Fibroblast of lung (primary cell): ENCODE data around the gene SON. TPM values are rescaled to one million over a fixed set of nuclear protein-coding genes. Genes with fewer than 3 reads are reported as not detected.

Experiments
- DNase-seq, 2 donors: peaks; one replicate each; pipeline versions ENCODE4 v3.0.0 to v3.0.0-alpha.2; 2010; ENCODE audit warnings: low read depth in 2 of 2
- H2AFZ ChIP-seq: 2 replicates; pipeline ENCODE4 v1.5.1; 2012; ENCODE audit warnings: low read length, control low read depth, inconsistent platforms
- H3K27ac ChIP-seq: 2 replicates; pipeline ENCODE4 v1.5.1; 2011; ENCODE audit warnings: low read length, control low read depth; ENCODE audit not compliant: insufficient read depth
- H3K27me3 ChIP-seq: 2 replicates; pipeline ENCODE4 v1.5.1; 2011; ENCODE audit warnings: mild to moderate bottlenecking, low read length; ENCODE audit not compliant: control insufficient read depth, insufficient read depth
- H3K36me3 ChIP-seq: 2 replicates; pipeline ENCODE4 v1.5.1; 2011; ENCODE audit warnings: low read length; ENCODE audit not compliant: control insufficient read depth, insufficient read depth
- H3K4me1 ChIP-seq: 2 replicates; pipeline ENCODE4 v1.5.1; 2011; ENCODE audit warnings: low read length; ENCODE audit not compliant: control insufficient read depth, insufficient read depth; ENCODE audit errors: extremely low read depth
- H3K4me2 ChIP-seq: 2 replicates; pipeline ENCODE4 v1.5.1; 2011; ENCODE audit warnings: low read length, control low read depth; ENCODE audit not compliant: insufficient read depth; ENCODE audit errors: extremely low read depth
- H3K4me3 ChIP-seq, 4 experiments: fragments of 200-600 bp in 1 of 4; sonication (generic) in 1 of 4; replicated peaks in 1 of 4; 2 replicates each; pipeline ENCODE4 v1.5.1; 2011 to 2016; ENCODE audit warnings: low read length in 4 of 4, low read depth in 3 of 4, mild to moderate bottlenecking in 3 of 4, control low read depth in 2 of 4, inconsistent platforms in 1 of 4, mixed read lengths in 1 of 4; ENCODE audit not compliant: insufficient read depth in 1 of 4; ENCODE audit errors: control extremely low read depth in 1 of 4
- H3K79me2 ChIP-seq: 2 replicates; pipeline ENCODE4 v1.5.1; 2012; ENCODE audit warnings: mild to moderate bottlenecking, low read length, inconsistent platforms; ENCODE audit not compliant: control insufficient read depth, insufficient read depth
- H3K9ac ChIP-seq: 2 replicates; pipeline ENCODE4 v1.5.1; 2011; ENCODE audit warnings: mild to moderate bottlenecking, low read length, control low read depth; ENCODE audit not compliant: insufficient read depth
- H3K9me3 ChIP-seq: 2 replicates; pipeline ENCODE4 v1.5.1; 2012; ENCODE audit warnings: low read depth, low read length; ENCODE audit not compliant: control insufficient read depth, insufficient read depth
- H4K20me1 ChIP-seq: 2 replicates; pipeline ENCODE4 v1.5.1; 2011; ENCODE audit warnings: low read length; ENCODE audit not compliant: control insufficient read depth, insufficient read depth; ENCODE audit errors: extremely low read depth
- CTCF ChIP-seq, 2 donors: IDR thresholded peaks in 1 of 2; conservative IDR thresholded peaks in 1 of 2; 1 replicate in 1 of 2; 2 replicates in 1 of 2; pipeline ENCODE4 v1.5.1; 2011 to 2012; ENCODE audit warnings: low read length in 2 of 2, control low read depth in 1 of 2, inconsistent platforms in 1 of 2, low read depth in 1 of 2, mild to moderate bottlenecking in 1 of 2
- EZH2 ChIP-seq: IDR thresholded peaks from 2 replicates; pipeline ENCODE4 v1.5.1; 2012; ENCODE audit warnings: low read length, control low read depth, mild to moderate bottlenecking; ENCODE audit errors: missing control alignments
- polyA plus RNA-seq, 2 donors: library from polyadenylated mRNA; depleted of rRNA in 1 of 2; stranded (reverse) in 1 of 2; unstranded in 1 of 2; fragments of >200 nt; gene quantifications; 2 replicates each; pipeline ENCODE4 v1.2.1, GENCODE V29; 2011 to 2012; ENCODE audit warnings: missing spikeins in 1 of 2
- total RNA-seq: library from RNA; depleted of rRNA; stranded (reverse); fragments of >200 nt; gene quantifications from 2 replicates; pipeline ENCODE4 v1.2.1, GENCODE V29; 2014

Gene SON
- total and polyA plus RNA-seq, 2 donors (not counting 1 experiment from before 2014, with no cell fraction given): 85.0 to 131 TPM

GRCh38 chr21:33544451-33545195 lies 1.8 kb downstream of the SON start:
- Histone ChIP-seq H3K27me3 (no peaks in the 10 kb centered on the region), H3K79me2 (peaks cover 83% of the 10 kb centered on the region), H3K27ac (peak overlapping the region; percentile 99), H2AFZ (no peak overlapping the region), H3K9ac (peak overlapping the region; percentile 98), H3K36me3 (peaks cover 3% of the 10 kb centered on the region), H3K4me3 (peak overlapping the region; percentile 65 to 97 (median 78)), H4K20me1 (peaks cover 7% of the 10 kb centered on the region), H3K9me3 (no peaks in the 10 kb centered on the region), H3K4me2 (peak overlapping the region; percentile 84), H3K4me1 (peaks cover 6% of the 10 kb centered on the region)
- DNase-seq: no peak
- no peak for TF ChIP-seq EZH2
- TF ChIP-seq CTCF (conservative IDR thresholded peaks at IDR 0.05 in 1 of 2, IDR thresholded peaks at IDR 0.05 in 1 of 2; ENCODE audit: low read depth in 1 of 2, low read length in 2 of 2): no peak

- Histone ChIP-seq H3K9me3 (no peaks in the 10 kb centered on the region), H2AFZ (no peak overlapping the region), H3K27me3 (no peaks in the 10 kb centered on the region), H3K79me2 (peaks cover 86% of the 10 kb centered on the region), H4K20me1 (peaks cover 7% of the 10 kb centered on the region), H3K9ac (no peak overlapping the region), H3K4me3 (peak overlapping the region in 1 of 4 experiments; percentile 72), H3K36me3 (peaks cover 17% of the 10 kb centered on the region), H3K4me1 (no peaks in the 10 kb centered on the region), H3K4me2 (peak overlapping the region; percentile 69), H3K27ac (peak overlapping the region; percentile 51)
- no peak for TF ChIP-seq CTCF (conservative IDR thresholded peaks at IDR 0.05 in 1 of 2, IDR thresholded peaks at IDR 0.05 in 1 of 2; ENCODE audit: low read depth in 1 of 2, low read length in 2 of 2)
- DNase-seq: no peak
These were observed 3.2 kb downstream of the SON start for GRCh38 chr21:33546086-33546485.

- Histone ChIP-seq H3K4me2 (no peak overlapping the region), H3K36me3 (peaks cover 46% of the 10 kb centered on the region), H3K9me3 (no peaks in the 10 kb centered on the region)
These were observed 7.3 kb downstream of the SON start for GRCh38 chr21:33549848-33550771.

More at GRCh38 chr21:33549848-33550771, 7.3 kb downstream of the SON start:
- H3K9ac ChIP-seq: no peak overlapping the region
- H2AFZ ChIP-seq: no peak overlapping the region
- no peak overlapping the region for H3K4me3 ChIP-seq
- H3K79me2 ChIP-seq: peaks cover 97% of the 10 kb centered on the region
- no peak for DNase-seq
- TF ChIP-seq CTCF (conservative IDR thresholded peaks at IDR 0.05 in 1 of 2, IDR thresholded peaks at IDR 0.05 in 1 of 2; ENCODE audit: low read depth in 1 of 2, low read length in 2 of 2): no peak
- TF ChIP-seq EZH2: no peak
- no peaks in the 10 kb centered on the region for H3K27me3 ChIP-seq
- H4K20me1 ChIP-seq: peaks cover 3% of the 10 kb centered on the region
- H3K4me1 ChIP-seq: no peaks in the 10 kb centered on the region
- no peak overlapping the region for H3K27ac ChIP-seq
